ENCODE measurements around the gene GCNA.

GRCh38 chrX:71542411-71542810 lies 35.8 kb upstream of the GCNA start:
- no peak for TF ChIP-seq CTCF (IDR thresholded peaks at IDR 0.05)
- no peak for TF ChIP-seq POLR2A (IDR thresholded peaks at IDR 0.05)
- no peak for TF ChIP-seq POLR2AphosphoS5 (IDR thresholded peaks at IDR 0.05; ENCODE audit: insufficient read depth in 1 of 2, low read depth in 1 of 2)
